ENCODE results near the gene ONECUT3. TPM values are rescaled to one million over a fixed set of nuclear protein-coding genes. Genes with fewer than 3 reads are reported as not detected.

ONECUT3 gene
- total RNA-seq, 1 donor from 2014 or later, result 41.9 TPM

GRCh38 chr19:1761528-1762242 lies 8.4 kb downstream of the ONECUT3 start:
- Mint-ChIP-seq H3K4me3 (ENCODE audit: low read depth) (no peak overlapping the region), H3K4me1 (ENCODE audit: low read depth) (peaks cover 20% of the 10 kb centered on the region)
- no peak for TF ChIP-seq CTCF (IDR thresholded peaks at IDR 0.05; ENCODE audit: unreplicated experiment)

GRCh38 chr19:1762243-1763117 lies 9.2 kb downstream of the ONECUT3 start:
- Mint-ChIP-seq H3K36me3 (ENCODE audit: insufficient read depth) (peaks cover 7% of the 10 kb centered on the region), H3K9me3 (ENCODE audit: low read depth) (no peaks in the 10 kb centered on the region), H3K27ac (no peak overlapping the region), H3K4me3 (ENCODE audit: low read depth) (no peak overlapping the region), H3K4me1 (ENCODE audit: low read depth) (peaks cover 16% of the 10 kb centered on the region), H3K27me3 (peaks cover 47% of the 10 kb centered on the region)
- TF ChIP-seq CTCF (IDR thresholded peaks at IDR 0.05; ENCODE audit: unreplicated experiment), result no peak
- DNase-seq (ENCODE audit: low spot score, unreplicated experiment), result no peak

More at GRCh38 chr19:1761528-1762242, 8.4 kb downstream of the ONECUT3 start:
- DNase-seq (ENCODE audit: low spot score, unreplicated experiment), result no peak
- no peak overlapping the region for H3K27ac Mint-ChIP-seq
- H3K27me3 Mint-ChIP-seq, result peaks cover 47% of the 10 kb centered on the region
- H3K36me3 Mint-ChIP-seq (ENCODE audit: insufficient read depth), result peaks cover 7% of the 10 kb centered on the region
- H3K9me3 Mint-ChIP-seq (ENCODE audit: low read depth), result no peaks in the 10 kb centered on the region

GRCh38 chr19:1763648-1764639 lies 10.6 kb downstream of the ONECUT3 start:
- peaks cover 41% of the 10 kb centered on the region for H3K27me3 Mint-ChIP-seq
- TF ChIP-seq CTCF (IDR thresholded peaks at IDR 0.05; ENCODE audit: unreplicated experiment), result no peak
- peaks cover 7% of the 10 kb centered on the region for H3K36me3 Mint-ChIP-seq (ENCODE audit: insufficient read depth)
- H3K9me3 Mint-ChIP-seq (ENCODE audit: low read depth), result no peaks in the 10 kb centered on the region
- DNase-seq (ENCODE audit: low spot score, unreplicated experiment), result no peak
- no peak overlapping the region for H3K27ac Mint-ChIP-seq
- no peak overlapping the region for H3K4me3 Mint-ChIP-seq (ENCODE audit: low read depth)
- peaks cover 16% of the 10 kb centered on the region for H3K4me1 Mint-ChIP-seq (ENCODE audit: low read depth)

GRCh38 chr19:1764729-1765128 lies 11.4 kb downstream of the ONECUT3 start:
- TF ChIP-seq CTCF (IDR thresholded peaks at IDR 0.05; ENCODE audit: unreplicated experiment), result no peak
- Mint-ChIP-seq H3K36me3 (ENCODE audit: insufficient read depth) (peaks cover 7% of the 10 kb centered on the region), H3K9me3 (ENCODE audit: low read depth) (no peaks in the 10 kb centered on the region), H3K4me1 (ENCODE audit: low read depth) (peaks cover 16% of the 10 kb centered on the region), H3K4me3 (ENCODE audit: low read depth) (no peak overlapping the region), H3K27ac (no peak overlapping the region), H3K27me3 (peaks cover 38% of the 10 kb centered on the region)
- no peak for DNase-seq (ENCODE audit: low spot score, unreplicated experiment)
